GM12801 (cell line): ENCODE data around the gene ZNF521.

Source experiments
- TF ChIP-seq, protein P1 (sequence below): IDR thresholded peaks from one replicate; pipeline ENCODE4 v1.5.1; 2011; ENCODE audit warnings: control low read depth; ENCODE audit not compliant: insufficient read length; ENCODE audit errors: extremely low read depth

Gene ZNF521

DNA sequence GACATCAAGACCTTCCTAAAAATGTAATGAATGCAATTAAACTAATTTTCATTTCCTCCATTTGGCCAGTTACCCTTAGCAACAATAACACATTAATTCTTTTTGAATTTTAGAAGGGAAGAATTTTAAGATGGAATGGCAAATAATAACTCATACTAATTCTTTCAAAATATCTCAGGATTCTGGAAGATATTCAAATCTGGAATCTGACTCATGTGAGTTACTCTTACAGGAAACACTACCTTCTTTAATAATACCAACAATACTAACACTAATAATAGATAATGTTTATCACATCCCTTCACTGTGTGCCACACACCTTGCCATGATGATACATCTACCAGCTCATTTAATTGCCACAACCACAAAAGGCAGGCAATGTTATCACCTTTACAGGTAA lies 46.4 kb downstream of the ZNF521 start:
- TF ChIP-seq, protein P1, sequence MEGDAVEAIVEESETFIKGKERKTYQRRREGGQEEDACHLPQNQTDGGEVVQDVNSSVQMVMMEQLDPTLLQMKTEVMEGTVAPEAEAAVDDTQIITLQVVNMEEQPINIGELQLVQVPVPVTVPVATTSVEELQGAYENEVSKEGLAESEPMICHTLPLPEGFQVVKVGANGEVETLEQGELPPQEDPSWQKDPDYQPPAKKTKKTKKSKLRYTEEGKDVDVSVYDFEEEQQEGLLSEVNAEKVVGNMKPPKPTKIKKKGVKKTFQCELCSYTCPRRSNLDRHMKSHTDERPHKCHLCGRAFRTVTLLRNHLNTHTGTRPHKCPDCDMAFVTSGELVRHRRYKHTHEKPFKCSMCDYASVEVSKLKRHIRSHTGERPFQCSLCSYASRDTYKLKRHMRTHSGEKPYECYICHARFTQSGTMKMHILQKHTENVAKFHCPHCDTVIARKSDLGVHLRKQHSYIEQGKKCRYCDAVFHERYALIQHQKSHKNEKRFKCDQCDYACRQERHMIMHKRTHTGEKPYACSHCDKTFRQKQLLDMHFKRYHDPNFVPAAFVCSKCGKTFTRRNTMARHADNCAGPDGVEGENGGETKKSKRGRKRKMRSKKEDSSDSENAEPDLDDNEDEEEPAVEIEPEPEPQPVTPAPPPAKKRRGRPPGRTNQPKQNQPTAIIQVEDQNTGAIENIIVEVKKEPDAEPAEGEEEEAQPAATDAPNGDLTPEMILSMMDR, result no peak

DNA sequence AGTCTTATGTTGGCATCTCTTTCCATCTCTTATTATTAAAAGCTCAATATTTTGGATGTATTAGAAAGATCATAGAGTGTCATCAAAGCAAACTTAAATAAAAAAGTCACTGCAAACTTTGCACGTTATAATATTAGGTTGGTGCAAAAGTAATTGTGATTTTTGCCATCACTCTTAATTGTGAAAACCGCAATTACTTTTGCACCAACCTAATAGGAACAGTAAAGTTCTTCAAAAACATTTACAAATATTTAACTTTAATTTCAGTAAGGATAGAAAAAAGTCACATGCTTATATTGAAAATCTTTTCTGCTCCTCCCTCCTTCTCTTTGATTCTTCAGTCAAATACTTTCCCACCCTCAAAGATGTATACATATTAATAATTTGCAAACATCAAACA lies 51.5 kb downstream of the ZNF521 start:
- TF ChIP-seq, protein P1, result no peak

DNA sequence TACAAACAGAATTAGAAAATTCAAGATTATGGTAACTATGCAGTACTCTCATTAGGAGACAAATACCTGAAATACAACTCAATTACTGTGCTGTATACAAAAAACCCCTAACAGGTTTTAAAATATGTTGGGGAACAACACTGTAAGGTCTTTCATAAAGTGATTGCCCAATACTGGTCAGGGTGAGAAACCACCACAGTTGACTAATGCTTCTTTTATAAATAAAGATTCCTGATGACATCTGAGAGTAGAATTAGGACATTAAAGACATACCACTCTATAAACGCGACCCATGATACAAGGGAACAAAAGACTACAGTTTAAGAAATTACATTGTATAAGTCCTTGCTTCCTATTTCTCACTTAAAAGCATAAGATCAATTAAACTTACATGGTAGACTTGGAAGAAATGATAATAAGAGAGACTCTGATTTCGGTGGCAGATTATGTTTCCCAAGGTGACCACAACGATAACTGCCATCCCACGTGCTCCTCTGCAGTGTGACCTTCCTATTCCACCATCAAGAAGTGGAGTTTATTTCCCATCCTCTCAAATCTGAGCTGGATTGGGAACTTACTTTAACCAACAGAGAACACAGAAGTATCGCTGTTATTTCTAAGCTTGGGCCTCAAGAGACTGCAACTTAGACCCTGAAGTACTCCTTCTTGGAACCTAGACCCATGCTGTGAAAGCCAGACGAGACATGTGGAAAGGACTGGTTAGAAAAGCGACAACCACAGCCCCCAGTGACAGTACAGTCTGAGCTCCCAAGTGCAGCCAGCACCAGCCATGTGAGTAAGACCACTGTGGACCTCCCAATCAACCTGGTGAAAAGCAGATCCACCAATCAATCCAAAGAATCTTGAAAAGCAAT lies 52.3 kb downstream of the ZNF521 start:
- TF ChIP-seq, protein P1, result no peak

DNA sequence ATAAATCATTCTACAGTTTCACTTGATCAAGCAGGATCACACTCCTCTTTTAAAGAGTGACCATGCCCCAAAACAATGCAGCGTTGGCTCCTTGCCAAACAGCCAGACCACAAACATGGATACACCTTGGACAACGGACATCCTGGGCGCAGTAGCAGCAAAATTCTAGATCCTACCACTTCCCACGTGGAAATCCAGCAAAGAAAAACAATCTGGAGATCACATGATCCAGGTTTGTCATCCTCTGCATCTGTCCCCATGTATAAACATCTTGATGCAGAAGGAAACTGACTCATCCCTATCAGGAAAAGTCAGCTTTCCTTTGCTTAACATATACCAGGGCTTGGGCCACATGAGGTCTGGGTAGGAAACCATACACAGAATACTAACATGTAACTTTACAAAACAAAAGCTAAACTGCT lies 53.1 kb downstream of the ZNF521 start:
- TF ChIP-seq, protein P1, result no peak

- TF ChIP-seq, protein P1, result no peak
Observed at GRCh38 chr18:25295624-25296138, 56.3 kb downstream of the ZNF521 start.

GRCh38 chr18:25291150-25291549 lies 60.8 kb downstream of the ZNF521 start:
- TF ChIP-seq, protein P1, result no peak

GRCh38 chr18:25289001-25289631 lies 62.9 kb downstream of the ZNF521 start:
- TF ChIP-seq, protein P1, result no peak
